HFF-Myc (cell line): Measurements from ENCODE around the gene SPAG16.

Experiments
- DNase-seq: peaks from one replicate; pipeline ENCODE4 v3.0.0-alpha.2; 2011; ENCODE audit warnings: low read depth; ENCODE audit errors: extremely low read depth
- H3K4me3 ChIP-seq: replicated peaks from 2 replicates; pipeline ENCODE4 v1.5.1; 2011; ENCODE audit warnings: low read depth, mild to moderate bottlenecking, control low read depth, low read length
- CTCF ChIP-seq: IDR thresholded peaks from 2 replicates; pipeline ENCODE4 v1.5.1; 2012; ENCODE audit warnings: mild to moderate bottlenecking, low read depth, low read length, control low read depth; ENCODE audit errors: missing control alignments

Gene SPAG16

GRCh38 chr2:213627835-213628460, 343.7 kb downstream of the SPAG16 start:
- TF ChIP-seq CTCF, result no peak
- H3K4me3 ChIP-seq, result no peak overlapping the region
- no peak for DNase-seq

DNA sequence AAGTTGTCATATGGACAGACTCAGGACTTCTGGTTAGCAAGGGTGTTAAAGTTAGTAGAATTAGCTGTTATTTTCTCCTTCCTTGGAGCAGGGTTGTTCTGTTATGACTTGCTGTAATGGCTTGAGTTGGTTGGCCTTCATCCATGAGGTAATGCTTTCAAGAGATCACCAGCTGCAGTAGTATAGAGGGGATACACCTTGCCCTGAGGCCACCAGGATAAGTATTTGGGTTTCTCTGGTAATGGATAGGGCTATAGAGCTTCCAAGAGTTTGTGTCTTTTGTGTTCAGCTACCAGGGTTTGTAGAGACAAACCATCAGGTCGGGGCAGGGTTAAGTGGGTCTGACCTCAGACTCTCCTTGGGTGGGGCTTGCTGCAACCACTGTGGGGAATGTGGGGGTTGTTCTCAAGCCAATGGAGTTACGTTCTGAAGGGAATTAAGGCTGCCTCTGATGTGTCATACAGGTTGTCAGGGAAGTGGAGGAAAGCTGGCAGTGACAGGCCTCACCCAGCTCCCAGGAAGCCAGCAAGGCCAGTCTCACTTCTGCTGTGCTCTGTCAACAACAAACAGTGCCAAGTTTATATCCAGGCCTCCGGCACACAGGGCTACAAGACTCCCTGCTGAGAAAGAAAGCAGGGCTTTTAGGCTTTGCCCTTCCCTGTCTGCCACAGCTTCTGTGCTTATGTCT, 356.6 kb downstream of the SPAG16 start:
- no peak overlapping the region for H3K4me3 ChIP-seq
- DNase-seq, result no peak
- TF ChIP-seq CTCF, result no peak

GRCh38 chr2:213644926-213645325, 360.7 kb downstream of the SPAG16 start:
- no peak overlapping the region for H3K4me3 ChIP-seq
- DNase-seq, result no peak
- no peak for TF ChIP-seq CTCF

DNA sequence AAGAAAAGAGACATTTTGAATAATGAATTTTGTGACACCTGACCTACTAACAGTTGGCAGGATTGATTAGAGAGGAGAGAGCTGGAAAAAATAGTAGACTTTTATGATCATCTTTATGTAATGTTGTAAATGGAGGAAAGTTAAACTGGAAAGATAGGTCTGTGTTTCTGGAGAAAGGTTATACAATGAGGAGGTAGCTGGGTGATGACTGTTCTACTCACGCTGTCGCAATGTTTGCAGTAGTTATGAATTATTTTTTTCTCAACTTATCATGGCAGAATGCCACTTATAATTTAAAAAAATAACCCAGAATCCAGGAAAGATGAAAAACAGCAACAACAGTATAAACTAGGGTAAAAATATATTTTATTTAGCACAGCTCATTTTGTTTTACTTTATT, 364.9 kb downstream of the SPAG16 start:
- TF ChIP-seq CTCF, result no peak
- no peak for DNase-seq
- H3K4me3 ChIP-seq, result no peak overlapping the region

DNA sequence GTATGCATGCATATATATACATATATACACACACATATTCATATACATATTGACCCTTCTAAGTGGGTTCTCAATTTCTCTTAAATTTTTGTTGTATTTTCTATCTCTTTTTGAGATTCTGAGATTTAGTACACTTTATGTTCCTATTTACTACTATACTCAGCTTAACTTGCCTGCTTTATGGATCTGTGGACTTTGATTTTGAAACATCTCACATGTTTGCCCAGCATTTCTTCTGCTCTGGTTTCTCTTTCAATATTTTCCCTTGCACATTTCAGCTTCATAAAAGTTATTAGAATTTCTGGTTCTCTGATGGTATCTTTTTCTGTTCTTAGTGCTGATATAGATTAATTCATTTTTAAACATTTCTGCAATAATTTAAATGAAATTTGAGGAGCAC, 380.6 kb downstream of the SPAG16 start:
- no peak for DNase-seq
- no peak overlapping the region for H3K4me3 ChIP-seq
- no peak for TF ChIP-seq CTCF

GRCh38 chr2:213669657-213670056, 385.4 kb downstream of the SPAG16 start:
- no peak overlapping the region for H3K4me3 ChIP-seq
- no peak for DNase-seq
- TF ChIP-seq CTCF, result no peak
